Smooth muscle cell (in vitro differentiated cells): ENCODE results near the gene RCSD1. TPM values are rescaled to one million over a fixed set of nuclear protein-coding genes. Genes with fewer than 3 reads are reported as not detected.

Experiments used
- DNase-seq: peaks from one replicate; lab custom pipeline; 2025; ENCODE audit not compliant: unreplicated experiment; lab: John Stamatoyannopoulos, UW
- H2AFZ ChIP-seq: fragments of 200-600 bp; sonication (generic); 2 replicates; pipeline ENCODE4 v1.6.0; 2016; ENCODE audit warnings: antibody characterized with exemption, low read depth, mild to moderate bottlenecking
- H3F3A ChIP-seq: fragments of 200-600 bp; sonication (generic); 2 replicates; pipeline ENCODE4 v1.6.0; 2017; ENCODE audit warnings: antibody characterized with exemption, low read depth
- H3K27ac ChIP-seq: fragments of 200-600 bp; sonication (generic); 2 replicates; pipeline ENCODE4 v1.5.1; 2016; ENCODE audit warnings: low read depth, mild to moderate bottlenecking
- H3K27me3 ChIP-seq: fragments of 200-600 bp; sonication (generic); 2 replicates; pipeline ENCODE4 v1.6.1; 2016; ENCODE audit warnings: low read depth, mild to moderate bottlenecking
- H3K36me3 ChIP-seq: fragments of 200-600 bp; sonication (generic); 2 replicates; pipeline ENCODE4 v1.5.1; 2016; ENCODE audit warnings: low read depth
- H3K4me1 ChIP-seq: fragments of 200-600 bp; sonication (generic); 2 replicates; pipeline ENCODE4 v1.5.1; 2016; ENCODE audit warnings: low read depth
- H3K4me2 ChIP-seq: fragments of 200-600 bp; sonication (generic); 2 replicates; pipeline ENCODE4 v1.6.0; 2016; ENCODE audit warnings: mild to moderate bottlenecking
- H3K4me3 ChIP-seq: fragments of 200-600 bp; sonication (generic); 2 replicates; pipeline ENCODE4 v1.5.1; 2016; ENCODE audit warnings: mild to moderate bottlenecking
- H3K79me2 ChIP-seq: fragments of 200-600 bp; sonication (generic); 2 replicates; pipeline ENCODE4 v1.6.0; 2016; ENCODE audit warnings: low read depth, mild to moderate bottlenecking
- H3K9ac ChIP-seq: fragments of 200-600 bp; sonication (generic); 2 replicates; pipeline ENCODE4 v1.6.0; 2016; ENCODE audit warnings: low read depth
- H3K9me3 ChIP-seq: fragments of 200-600 bp; sonication (generic); replicated peaks from 2 replicates; pipeline ENCODE4 v1.5.1; 2016; ENCODE audit warnings: low read depth
- H4K20me1 ChIP-seq: fragments of 200-600 bp; sonication (generic); 2 replicates; pipeline ENCODE4 v1.6.0; 2016; ENCODE audit warnings: low read depth
- WGBS: methylation state at CpG from one replicate; pipeline ENCODE4 v1.1.7; 2016; ENCODE audit warnings: low lambda C conversion rate; 5-methylcytosine and 5-hydroxymethylcytosine counted together
- polyA plus RNA-seq: library from polyadenylated mRNA; unstranded; fragments of >200 nt; fragmentation: Nextera tagmentation; extraction: Ambion mirVana; gene quantifications from 2 replicates; pipeline ENCODE4 v1.2.1, GENCODE V29; 2016
- total RNA-seq: library from RNA; depleted of rRNA; stranded (reverse); fragments of >200 nt; gene quantifications from 2 replicates; pipeline ENCODE4 v1.2.3, GENCODE V29; 2014
- TF ChIP-seq, protein P1 (sequence below): fragments of 200-600 bp; sonication (generic); IDR thresholded peaks from 2 replicates; pipeline ENCODE4 v1.5.1; 2017; ENCODE audit warnings: borderline replicate concordance, mild to moderate bottlenecking, antibody characterized with exemption; ENCODE audit not compliant: insufficient read depth, poor library complexity, severe bottlenecking

RCSD1 gene
- total and polyA plus RNA-seq, 2 experiments from 2014 or later, result 0.40 TPM; not detected in 1

DNA sequence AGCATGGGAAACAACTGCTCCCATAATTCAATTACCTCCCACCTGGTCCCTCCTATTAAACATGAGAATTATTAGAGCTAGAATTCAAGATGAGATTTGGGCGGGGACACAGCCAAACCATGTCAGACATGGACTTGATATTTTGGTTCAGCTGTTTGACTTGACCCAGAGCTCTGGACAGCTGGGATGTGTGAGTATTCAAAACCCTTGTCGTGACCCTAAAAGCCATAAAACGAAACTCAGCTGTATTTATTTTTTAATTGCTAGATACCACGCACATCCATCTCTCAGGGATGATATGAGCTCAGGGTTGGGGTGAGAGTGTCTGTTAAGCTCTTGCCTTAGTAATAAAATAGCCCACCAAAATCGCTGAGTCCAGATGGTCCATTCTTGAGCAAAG lies 45.4 kb downstream of the RCSD1 start:
- Histone ChIP-seq H3K9me3 (no peaks in the 10 kb centered on the region), H3F3A (no peaks in the 10 kb centered on the region), H3K4me2 (no peak overlapping the region), H3K4me1 (no peaks in the 10 kb centered on the region), H3K36me3 (no peaks in the 10 kb centered on the region), H3K79me2 (no peaks in the 10 kb centered on the region), H3K27ac (no peak overlapping the region), H3K9ac (no peak overlapping the region), H2AFZ (no peak overlapping the region), H3K4me3 (no peak overlapping the region), H3K27me3 (no peaks in the 10 kb centered on the region), H4K20me1 (no peaks in the 10 kb centered on the region)
- WGBS, result 90% methylated on average over 5 of the region's 5 CpGs
- TF ChIP-seq, protein P1, sequence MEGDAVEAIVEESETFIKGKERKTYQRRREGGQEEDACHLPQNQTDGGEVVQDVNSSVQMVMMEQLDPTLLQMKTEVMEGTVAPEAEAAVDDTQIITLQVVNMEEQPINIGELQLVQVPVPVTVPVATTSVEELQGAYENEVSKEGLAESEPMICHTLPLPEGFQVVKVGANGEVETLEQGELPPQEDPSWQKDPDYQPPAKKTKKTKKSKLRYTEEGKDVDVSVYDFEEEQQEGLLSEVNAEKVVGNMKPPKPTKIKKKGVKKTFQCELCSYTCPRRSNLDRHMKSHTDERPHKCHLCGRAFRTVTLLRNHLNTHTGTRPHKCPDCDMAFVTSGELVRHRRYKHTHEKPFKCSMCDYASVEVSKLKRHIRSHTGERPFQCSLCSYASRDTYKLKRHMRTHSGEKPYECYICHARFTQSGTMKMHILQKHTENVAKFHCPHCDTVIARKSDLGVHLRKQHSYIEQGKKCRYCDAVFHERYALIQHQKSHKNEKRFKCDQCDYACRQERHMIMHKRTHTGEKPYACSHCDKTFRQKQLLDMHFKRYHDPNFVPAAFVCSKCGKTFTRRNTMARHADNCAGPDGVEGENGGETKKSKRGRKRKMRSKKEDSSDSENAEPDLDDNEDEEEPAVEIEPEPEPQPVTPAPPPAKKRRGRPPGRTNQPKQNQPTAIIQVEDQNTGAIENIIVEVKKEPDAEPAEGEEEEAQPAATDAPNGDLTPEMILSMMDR, result no peak
- no peak for DNase-seq

DNA sequence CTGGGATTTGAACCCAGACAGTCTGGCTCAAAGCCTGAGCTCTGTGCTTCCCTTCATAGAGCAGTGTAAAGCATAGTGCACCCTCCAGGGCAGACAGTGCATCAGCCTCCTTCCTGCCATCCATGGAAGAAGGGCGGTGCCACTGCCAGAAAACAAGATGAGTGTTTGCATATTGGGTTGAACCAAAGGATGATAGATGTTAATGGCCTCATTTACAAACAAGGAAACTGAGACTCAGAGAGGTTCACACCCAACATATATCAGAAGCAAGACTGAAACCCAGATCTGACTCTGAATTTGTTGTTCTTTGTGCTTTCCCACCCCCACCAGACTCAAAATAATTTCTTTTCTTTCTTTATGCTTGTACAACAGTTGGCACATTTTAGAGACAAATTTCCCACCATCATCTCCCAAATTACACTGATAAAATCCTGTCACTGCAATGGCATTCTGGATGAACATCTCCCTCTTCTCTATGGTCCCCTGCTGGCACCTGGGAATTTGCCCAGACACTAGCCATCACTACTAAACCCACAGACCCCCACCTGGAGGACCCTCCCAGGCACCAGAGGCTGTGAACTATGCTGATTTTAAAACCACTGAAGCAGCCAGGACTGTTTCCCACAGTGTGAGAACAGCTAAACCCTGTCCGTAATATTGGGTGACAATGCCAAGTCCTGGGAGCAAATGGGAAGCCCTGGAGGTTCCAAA lies 46.3 kb downstream of the RCSD1 start:
- Histone ChIP-seq H3K4me1 (no peaks in the 10 kb centered on the region), H3K36me3 (no peaks in the 10 kb centered on the region), H3K4me2 (no peak overlapping the region), H3K79me2 (no peaks in the 10 kb centered on the region), H3F3A (no peaks in the 10 kb centered on the region), H3K27me3 (no peaks in the 10 kb centered on the region), H2AFZ (no peak overlapping the region), H3K9ac (no peak overlapping the region), H3K27ac (no peak overlapping the region), H4K20me1 (no peaks in the 10 kb centered on the region), H3K4me3 (no peak overlapping the region), H3K9me3 (no peaks in the 10 kb centered on the region)
- WGBS, result 94% methylated on average over 2 of the region's 2 CpGs
- TF ChIP-seq, protein P1, result no peak
- no peak for DNase-seq

- H3K9ac ChIP-seq, result no peak overlapping the region
- no peak overlapping the region for H3K4me2 ChIP-seq
- TF ChIP-seq, protein P1, result no peak
- H3K9me3 ChIP-seq, result no peaks in the 10 kb centered on the region
- H3F3A ChIP-seq, result no peaks in the 10 kb centered on the region
- no peak overlapping the region for H3K27ac ChIP-seq
- H3K4me3 ChIP-seq, result no peak overlapping the region
- WGBS, result 89% methylated on average over 7 of the region's 7 CpGs
- no peaks in the 10 kb centered on the region for H3K36me3 ChIP-seq
- no peak for DNase-seq
- H3K27me3 ChIP-seq, result no peaks in the 10 kb centered on the region
- no peaks in the 10 kb centered on the region for H3K4me1 ChIP-seq
- H4K20me1 ChIP-seq, result no peaks in the 10 kb centered on the region
- no peak overlapping the region for H2AFZ ChIP-seq
- H3K79me2 ChIP-seq, result no peaks in the 10 kb centered on the region
Observed at GRCh38 chr1:167676916-167677848, 47.1 kb downstream of the RCSD1 start.
